Neuronal stem cell (in vitro differentiated cells): ENCODE measurements around the gene KLHDC4.

Experiments
- DNase-seq: peaks from one replicate; pipeline ENCODE4 v3.0.0-alpha.2; 2013; ENCODE audit warnings: low spot score
- H2AFZ ChIP-seq: one replicate; pipeline ENCODE4 v1.6.1; 2013; ENCODE audit warnings: mild to moderate bottlenecking, low read length, inconsistent platforms
- H2AK5ac ChIP-seq: 2 replicates; pipeline ENCODE4 v1.6.1; 2013; ENCODE audit warnings: low read depth, mild to moderate bottlenecking, inconsistent platforms, low read length, moderate library complexity, mixed read lengths
- H2BK120ac ChIP-seq: 2 replicates; pipeline ENCODE4 v1.6.1; 2013; ENCODE audit warnings: low read depth, mild to moderate bottlenecking, inconsistent platforms, low read length, moderate library complexity, mixed read lengths
- H2BK12ac ChIP-seq: one replicate; pipeline ENCODE4 v1.6.1; 2013; ENCODE audit warnings: low read length, inconsistent platforms
- H2BK15ac ChIP-seq: 2 replicates; pipeline ENCODE4 v1.6.1; 2013; ENCODE audit warnings: mild to moderate bottlenecking, low read length, inconsistent platforms, mixed read lengths
- H2BK5ac ChIP-seq: one replicate; pipeline ENCODE4 v1.6.1; 2013; ENCODE audit warnings: inconsistent platforms, mild to moderate bottlenecking, low read length, moderate library complexity
- H3K14ac ChIP-seq: one replicate; pipeline ENCODE4 v1.6.1; 2013; ENCODE audit warnings: low read length, inconsistent platforms
- H3K18ac ChIP-seq: 2 replicates; pipeline ENCODE4 v1.6.1; 2013; ENCODE audit warnings: low read length, inconsistent platforms
- H3K23ac ChIP-seq: 2 replicates; pipeline ENCODE4 v1.6.1; 2013; ENCODE audit warnings: low read depth, mild to moderate bottlenecking, mixed read lengths, low read length, inconsistent platforms; ENCODE audit not compliant: poor library complexity
- H3K27ac ChIP-seq: replicated peaks from 3 replicates; pipeline ENCODE4 v1.5.1; 2013; ENCODE audit warnings: low read length, inconsistent platforms
- H3K27me3 ChIP-seq, 3 experiments: 2 replicates each; pipeline ENCODE4 v1.6.1; 2013; ENCODE audit warnings: low read length in 3 of 3, mild to moderate bottlenecking in 2 of 3, inconsistent platforms in 1 of 3, low read depth in 1 of 3, mixed read lengths in 1 of 3, moderate library complexity in 1 of 3; ENCODE audit not compliant: control insufficient read depth in 3 of 3, insufficient read depth in 3 of 3
- H3K36me3 ChIP-seq, 2 donors: replicated peaks in 1 of 2; 2 replicates each; pipeline ENCODE4 v1.6.1; 2013; ENCODE audit warnings: low read length in 2 of 2; ENCODE audit not compliant: control insufficient read depth in 2 of 2, insufficient read depth in 2 of 2
- H3K4ac ChIP-seq: 2 replicates; pipeline ENCODE4 v1.6.1; 2013; ENCODE audit warnings: inconsistent platforms, mild to moderate bottlenecking, low read length, moderate library complexity
- H3K4me1 ChIP-seq, 2 donors: 1 replicate in 1 of 2; 2 replicates in 1 of 2; pipeline ENCODE4 v1.6.1; 2013; ENCODE audit warnings: low read length in 2 of 2, low read depth in 1 of 2; ENCODE audit not compliant: control insufficient read depth in 2 of 2, insufficient read depth in 1 of 2
- H3K4me2 ChIP-seq: one replicate; pipeline ENCODE4 v1.6.1; 2013; ENCODE audit warnings: mild to moderate bottlenecking, low read length, inconsistent platforms; ENCODE audit not compliant: insufficient read depth, poor library complexity, severe bottlenecking
- H3K4me3 ChIP-seq, 2 donors: 2 replicates each; pipeline ENCODE4 v1.5.1; 2013; ENCODE audit warnings: low read length in 2 of 2, mild to moderate bottlenecking in 2 of 2, inconsistent platforms in 1 of 2, moderate library complexity in 1 of 2
- H3K79me1 ChIP-seq: one replicate; pipeline ENCODE4 v1.6.1; 2013; ENCODE audit warnings: low read depth, mild to moderate bottlenecking, inconsistent platforms, low read length, moderate library complexity
- H3K9ac ChIP-seq: one replicate; pipeline ENCODE4 v1.6.1; 2013; ENCODE audit warnings: mild to moderate bottlenecking, low read depth, low read length, inconsistent platforms; ENCODE audit not compliant: poor library complexity
- H3K9me3 ChIP-seq, 2 donors: replicated peaks in 1 of 2; 2 replicates each; pipeline versions ENCODE3 to v1.6.1; 2013; ENCODE audit warnings: low read length in 2 of 2, mild to moderate bottlenecking in 2 of 2, inconsistent platforms in 1 of 2, low read depth in 1 of 2, mixed read lengths in 1 of 2, moderate library complexity in 1 of 2; ENCODE audit not compliant: control insufficient read depth in 2 of 2, insufficient read depth in 1 of 2
- H4K8ac ChIP-seq: one replicate; pipeline ENCODE4 v1.6.1; 2013; ENCODE audit warnings: low read depth, mild to moderate bottlenecking, inconsistent platforms, low read length, moderate library complexity
- H4K91ac ChIP-seq: one replicate; pipeline ENCODE4 v1.6.1; 2013; ENCODE audit warnings: low read length, low read depth, mild to moderate bottlenecking, inconsistent platforms; ENCODE audit not compliant: poor library complexity
- WGBS, 2 donors: extraction: QIAGEN DNeasy Blood & Tissue Kit; methylation state at CpG; one replicate each; pipeline ENCODE4 v1.1.7; 2013; ENCODE audit warnings: missing lambda C conversion rate in 2 of 2, mixed read lengths in 1 of 2; ENCODE audit not compliant: insufficient read length in 2 of 2, insufficient replicate concordance in 1 of 2; ENCODE audit errors: extremely low coverage in 2 of 2; 5-methylcytosine and 5-hydroxymethylcytosine counted together

Gene KLHDC4

GRCh38 chr16:87733190-87733589, 32.6 kb downstream of the KLHDC4 start:
- H4K8ac ChIP-seq, result no peak overlapping the region
- no peak for DNase-seq

GRCh38 chr16:87731607-87732006, 34.2 kb downstream of the KLHDC4 start:
- DNase-seq, result no peak
- Histone ChIP-seq H4K8ac (no peak overlapping the region), H3K9ac (peak overlapping the region; percentile 72), H3K18ac (no peak overlapping the region), H3K79me1 (peaks cover 2% of the 10 kb centered on the region), H3K4me3 (no peak overlapping the region), H3K4me2 (no peak overlapping the region), H2AFZ (no peak overlapping the region), H3K27me3 (no peaks in the 10 kb centered on the region), H2BK15ac (no peak overlapping the region), H3K23ac (no peak overlapping the region), H2BK120ac (no peak overlapping the region), H3K4me1 (no peaks in the 10 kb centered on the region), H3K27ac (no peak overlapping the region), H3K9me3 (no peaks in the 10 kb centered on the region), H3K4ac (no peak overlapping the region), H2BK12ac (no peak overlapping the region), H3K36me3 (peaks cover 19 to 58% of the 10 kb centered on the region in 2 donors), H2AK5ac (no peak overlapping the region), H2BK5ac (no peak overlapping the region), H4K91ac (no peak overlapping the region), H3K14ac (no peak overlapping the region)
- no CpG with 5 or more reads among the region's 13 CpGs for WGBS, 2 donors

More at GRCh38 chr16:87733190-87733589, 32.6 kb downstream of the KLHDC4 start:
- Histone ChIP-seq H3K18ac (no peak overlapping the region), H3K79me1 (no peaks in the 10 kb centered on the region), H3K23ac (no peak overlapping the region), H4K91ac (no peak overlapping the region), H2AFZ (no peak overlapping the region), H3K14ac (no peak overlapping the region), H2BK5ac (no peak overlapping the region), H2BK12ac (no peak overlapping the region), H3K4ac (no peak overlapping the region), H3K4me3 (no peak overlapping the region), H3K4me1 (no peaks in the 10 kb centered on the region), H3K27me3 (no peaks in the 10 kb centered on the region), H3K9me3 (no peaks in the 10 kb centered on the region), H3K27ac (no peak overlapping the region), H2BK15ac (no peak overlapping the region), H3K9ac (no peak overlapping the region), H2BK120ac (no peak overlapping the region), H2AK5ac (no peak overlapping the region), H3K4me2 (no peak overlapping the region), H3K36me3 (peaks cover 15 to 52% of the 10 kb centered on the region in 2 donors)
- no CpG with 5 or more reads among the region's 11 CpGs for WGBS, 2 donors

GRCh38 chr16:87729266-87729954, 36.4 kb downstream of the KLHDC4 start:
- no peaks in the 10 kb centered on the region for H3K27me3 ChIP-seq
- H2BK12ac ChIP-seq, result no peak overlapping the region
- no peak overlapping the region for H2BK120ac ChIP-seq
- no peak overlapping the region for H2AK5ac ChIP-seq
- no peak overlapping the region for H3K4me2 ChIP-seq
- H3K9me3 ChIP-seq, result no peaks in the 10 kb centered on the region
- peaks cover 16 to 60% of the 10 kb centered on the region in 2 donors for H3K36me3 ChIP-seq
- peaks cover 5% of the 10 kb centered on the region for H3K79me1 ChIP-seq
- no peak overlapping the region for H3K4me3 ChIP-seq
- H3K27ac ChIP-seq, result no peak overlapping the region
- no peak overlapping the region for H3K4ac ChIP-seq
- no peak overlapping the region for H3K18ac ChIP-seq
- DNase-seq, result no peak
- no peak overlapping the region for H2BK15ac ChIP-seq
- H4K8ac ChIP-seq, result no peak overlapping the region
- no peak overlapping the region for H3K23ac ChIP-seq
- WGBS, 2 donors, result no CpG with 5 or more reads among the region's 17 CpGs
- H2BK5ac ChIP-seq, result no peak overlapping the region
- peaks cover 0 to 2% of the 10 kb centered on the region in 2 donors for H3K4me1 ChIP-seq
- H3K14ac ChIP-seq, result no peak overlapping the region
- no peak overlapping the region for H4K91ac ChIP-seq
- no peak overlapping the region for H3K9ac ChIP-seq
- H2AFZ ChIP-seq, result no peak overlapping the region

GRCh38 chr16:87728026-87728425, 37.8 kb downstream of the KLHDC4 start:
- H2BK12ac ChIP-seq, result no peak overlapping the region
- no peak overlapping the region for H2BK15ac ChIP-seq
- H3K4ac ChIP-seq, result no peak overlapping the region
- no peak for DNase-seq
- peaks cover 5% of the 10 kb centered on the region for H3K79me1 ChIP-seq
- H3K4me3 ChIP-seq, result no peak overlapping the region
- no peak overlapping the region for H4K8ac ChIP-seq
- no CpG with 5 or more reads among the region's 12 CpGs for WGBS, 2 donors
- no peak overlapping the region for H4K91ac ChIP-seq
- no peak overlapping the region for H3K18ac ChIP-seq
- no peak overlapping the region for H3K4me2 ChIP-seq
- H3K23ac ChIP-seq, result no peak overlapping the region
- H2BK120ac ChIP-seq, result no peak overlapping the region
- no peak overlapping the region for H2AFZ ChIP-seq
- H3K9ac ChIP-seq, result no peak overlapping the region
- H3K14ac ChIP-seq, result no peak overlapping the region
- H2BK5ac ChIP-seq, result no peak overlapping the region
- peaks cover 0 to 2% of the 10 kb centered on the region in 2 donors for H3K4me1 ChIP-seq
- H3K27ac ChIP-seq, result no peak overlapping the region
- no peaks in the 10 kb centered on the region for H3K9me3 ChIP-seq
- H3K27me3 ChIP-seq, result no peaks in the 10 kb centered on the region
- no peak overlapping the region for H2AK5ac ChIP-seq
- peaks cover 19 to 67% of the 10 kb centered on the region in 2 donors for H3K36me3 ChIP-seq
